Panc1 (cell line): Measurements from ENCODE around the gene TRIM8. TPM values are rescaled to one million over a fixed set of nuclear protein-coding genes. Genes with fewer than 3 reads are reported as not detected.

Experiments used
- ATAC-seq: fragments of 200-7000 bp; cut with Tn5 transposase; 2 replicates; pipeline ENCODE4 v1.9.1; 2020; ENCODE audit warnings: mild to moderate bottlenecking, moderate library complexity
- BruUV-seq: library from RNA; stranded (reverse); fragments of 400-500 nt; replicated peaks from 2 replicates; lab custom pipeline; 2021; lab: Mats Ljungman, UMichigan
- CTCF ChIA-PET: fragments of 300-600 bp; sonication (Branson Sonifier 250); formaldehyde crosslinking; loops from one replicate; lab custom pipeline; 2022; ENCODE audit warnings: antibody characterized with exemption; lab: Charles Lee
- POLR2A ChIA-PET: fragments of 300-600 bp; sonication (Branson Sonifier 250); formaldehyde crosslinking; loops from one replicate; lab custom pipeline; 2022; ENCODE audit warnings: antibody characterized with exemption; lab: Charles Lee
- DNase-seq: peaks from one replicate; pipeline ENCODE4 v3.0.0-alpha.2; 2010; ENCODE audit warnings: low read depth, low spot score
- H3K27ac ChIP-seq: 2 replicates; pipeline ENCODE4 v1.5.1; 2011; ENCODE audit warnings: mild to moderate bottlenecking, low read length, inconsistent platforms
- H3K27me3 ChIP-seq: fragments of 200-500 bp; sonication (Bioruptor generic); 2 replicates; pipeline ENCODE4 v1.6.0; 2014; ENCODE audit warnings: low read length, inconsistent platforms; ENCODE audit not compliant: control insufficient read depth, insufficient read depth
- H3K36me3 ChIP-seq: fragments of 200-500 bp; sonication (Bioruptor generic); 2 replicates; pipeline ENCODE4 v1.5.1; 2014; ENCODE audit warnings: inconsistent platforms, mild to moderate bottlenecking, low read length, moderate library complexity; ENCODE audit not compliant: control insufficient read depth, insufficient read depth
- H3K4me1 ChIP-seq: 2 replicates; pipeline ENCODE4 v1.5.1; 2011; ENCODE audit warnings: inconsistent platforms, mild to moderate bottlenecking, low read length, moderate library complexity; ENCODE audit not compliant: control insufficient read depth, insufficient read depth
- H3K4me3 ChIP-seq, 2 experiments: 2 replicates each; pipeline ENCODE4 v1.5.1; 2011 to 2012; ENCODE audit warnings: low read depth in 2 of 2, low read length in 2 of 2, mild to moderate bottlenecking in 2 of 2, inconsistent platforms in 1 of 2, moderate library complexity in 1 of 2
- H3K9me3 ChIP-seq: fragments of 200-500 bp; sonication (Bioruptor generic); 2 replicates; pipeline ENCODE4 v1.5.1; 2014; ENCODE audit warnings: low read depth, mild to moderate bottlenecking, inconsistent platforms, low read length, moderate library complexity; ENCODE audit not compliant: control insufficient read depth, insufficient read depth
- CTCF ChIP-seq: fragments of 450-650 bp; IDR thresholded peaks from 2 replicates; pipeline ENCODE4 v1.5.1; 2017; ENCODE audit warnings: mild to moderate bottlenecking
- POLR2AphosphoS5 ChIP-seq: IDR thresholded peaks from 2 replicates; pipeline ENCODE4 v1.6.1; 2012; ENCODE audit warnings: mild to moderate bottlenecking, low read depth, low read length, moderate library complexity
- SIN3A ChIP-seq: IDR thresholded peaks from 2 replicates; pipeline ENCODE4 v1.6.1; 2012; ENCODE audit warnings: low read depth, mild to moderate bottlenecking, low read length, moderate library complexity, borderline replicate concordance; ENCODE audit not compliant: insufficient read depth
- TCF7L2 ChIP-seq: IDR thresholded peaks from 2 replicates; pipeline ENCODE4 v1.6.1; 2011; ENCODE audit warnings: mild to moderate bottlenecking, low read depth, low read length, inconsistent platforms
- in situ Hi-C: cut with HindIII; loops from 2 replicates; pipeline ENCODE4 v1.10.0; 2016; ENCODE audit warnings: low sequenced_read_pairs, low pct_unique_long_range_greater_than_20kb
- intact Hi-C: fragments of 100-400 bp; cut with micrococcal nuclease; formaldehyde crosslinking; loops from one replicate; pipeline ENCODE4 v1.10.0; 2022; ENCODE audit not compliant: unreplicated experiment
- total RNA-seq: library from RNA; stranded (reverse); gene quantifications from one replicate; pipeline ENCODE4 v1.2.1, GENCODE V29; 2021; ENCODE audit not compliant: unreplicated experiment
- TF ChIP-seq, protein P1 (sequence below), 2 experiments: IDR thresholded peaks; 2 replicates each; pipeline ENCODE4 v1.6.1; 2011 to 2012; ENCODE audit warnings: low read depth in 2 of 2, control low read depth in 1 of 2, low read length in 1 of 2, mild to moderate bottlenecking in 1 of 2, moderate library complexity in 1 of 2; ENCODE audit not compliant: insufficient read depth in 1 of 2

The TRIM8 gene
- total RNA-seq, 1 experiment from 2014 or later: 54.4 TPM

GRCh38 chr10:102698894-102699293, 54.6 kb downstream of the TRIM8 start:
- BruUV-seq: no TSS peak
- ChIA-PET CTCF (no interaction called here), POLR2A (interaction anchor here (0.5 kb wide), 1 partner anchor 176 kb away, joined by 3 read pairs; no protein-coding TSS in a partner anchor)
- no peak overlapping the region for H3K27ac ChIP-seq
- no peaks in the 10 kb centered on the region for H3K4me1 ChIP-seq
- peaks cover 12% of the 10 kb centered on the region for H3K36me3 ChIP-seq
- no peak for TF ChIP-seq CTCF
- TF ChIP-seq, protein P1, sequence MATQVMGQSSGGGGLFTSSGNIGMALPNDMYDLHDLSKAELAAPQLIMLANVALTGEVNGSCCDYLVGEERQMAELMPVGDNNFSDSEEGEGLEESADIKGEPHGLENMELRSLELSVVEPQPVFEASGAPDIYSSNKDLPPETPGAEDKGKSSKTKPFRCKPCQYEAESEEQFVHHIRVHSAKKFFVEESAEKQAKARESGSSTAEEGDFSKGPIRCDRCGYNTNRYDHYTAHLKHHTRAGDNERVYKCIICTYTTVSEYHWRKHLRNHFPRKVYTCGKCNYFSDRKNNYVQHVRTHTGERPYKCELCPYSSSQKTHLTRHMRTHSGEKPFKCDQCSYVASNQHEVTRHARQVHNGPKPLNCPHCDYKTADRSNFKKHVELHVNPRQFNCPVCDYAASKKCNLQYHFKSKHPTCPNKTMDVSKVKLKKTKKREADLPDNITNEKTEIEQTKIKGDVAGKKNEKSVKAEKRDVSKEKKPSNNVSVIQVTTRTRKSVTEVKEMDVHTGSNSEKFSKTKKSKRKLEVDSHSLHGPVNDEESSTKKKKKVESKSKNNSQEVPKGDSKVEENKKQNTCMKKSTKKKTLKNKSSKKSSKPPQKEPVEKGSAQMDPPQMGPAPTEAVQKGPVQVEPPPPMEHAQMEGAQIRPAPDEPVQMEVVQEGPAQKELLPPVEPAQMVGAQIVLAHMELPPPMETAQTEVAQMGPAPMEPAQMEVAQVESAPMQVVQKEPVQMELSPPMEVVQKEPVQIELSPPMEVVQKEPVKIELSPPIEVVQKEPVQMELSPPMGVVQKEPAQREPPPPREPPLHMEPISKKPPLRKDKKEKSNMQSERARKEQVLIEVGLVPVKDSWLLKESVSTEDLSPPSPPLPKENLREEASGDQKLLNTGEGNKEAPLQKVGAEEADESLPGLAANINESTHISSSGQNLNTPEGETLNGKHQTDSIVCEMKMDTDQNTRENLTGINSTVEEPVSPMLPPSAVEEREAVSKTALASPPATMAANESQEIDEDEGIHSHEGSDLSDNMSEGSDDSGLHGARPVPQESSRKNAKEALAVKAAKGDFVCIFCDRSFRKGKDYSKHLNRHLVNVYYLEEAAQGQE (IDR thresholded peaks at IDR 0.05; ENCODE audit: insufficient read depth in 1 of 2, low read depth in 2 of 2, low read length in 1 of 2): no peak
- no peak for TF ChIP-seq POLR2AphosphoS5
- no peak for TF ChIP-seq SIN3A
- TF ChIP-seq TCF7L2: no peak
- DNase-seq (no peak), ATAC-seq (no peak)
- intact Hi-C loops (no loop called here), in situ Hi-C loops (no loop called here)
- no peaks in the 10 kb centered on the region for H3K27me3 ChIP-seq
- H3K4me3 ChIP-seq: no peak overlapping the region
- H3K9me3 ChIP-seq: no peaks in the 10 kb centered on the region

GRCh38 chr10:102701272-102701671, 57.0 kb downstream of the TRIM8 start:
- no peaks in the 10 kb centered on the region for H3K9me3 ChIP-seq
- DNase-seq (no peak), ATAC-seq (no peak)
- no peaks in the 10 kb centered on the region; the same call in 1 of the 2 replicates for H3K4me1 ChIP-seq
- no peak overlapping the region for H3K27ac ChIP-seq
- TF ChIP-seq, protein P1 (IDR thresholded peaks at IDR 0.05; ENCODE audit: insufficient read depth in 1 of 2, low read depth in 2 of 2, low read length in 1 of 2): no peak
- TF ChIP-seq SIN3A (no peak), POLR2AphosphoS5 (no peak), CTCF (no peak), TCF7L2 (no peak)
- CTCF ChIA-PET: no interaction called here
- H3K36me3 ChIP-seq: peaks cover 12% of the 10 kb centered on the region
- no peaks in the 10 kb centered on the region for H3K27me3 ChIP-seq
- in situ Hi-C loops (no loop called here), intact Hi-C loops (no loop called here)
- POLR2A ChIA-PET: no interaction called here
- no TSS peak for BruUV-seq
- H3K4me3 ChIP-seq: no peak overlapping the region
